Upper lobe of left lung (tissue), 6 donors: Measurements from ENCODE around the gene OR13F1. TPM values are rescaled to one million over a fixed set of nuclear protein-coding genes. Genes with fewer than 3 reads are reported as not detected.

Source experiments
- total RNA-seq, 6 donors: library from RNA; depleted of rRNA in 4 of 6; stranded (reverse); fragments of >200 nt in 4 of 6; gene quantifications; one replicate each; pipeline versions ENCODE4 v1.1.0 to v1.2.1, GENCODE V29; 2016 to 2021
- donor health status: DM: no; HTN: no; CAD: no; lungs with moderate emphysema.
- donor health status: DM: no; HTN: yes; CAD: no; lungs with severe emphysema.

Gene OR13F1
- total RNA-seq, 6 donors from 2014 or later = not detected

Other genes starting within 250 kb of the OR13F1 start
- gene OR13C4, start 22.9 kb downstream of the OR13F1 start, total RNA-seq = not detected
- under 1 TPM in 1 of 6 donors, not detected in 5; 0.59 TPM for gene OR13C3, start 32.6 kb downstream of the OR13F1 start, total RNA-seq
- gene OR13C8, start 64.9 kb downstream of the OR13F1 start, total RNA-seq = not detected
- not detected for gene OR13C5, start 95.2 kb downstream of the OR13F1 start, total RNA-seq
- gene OR13C2, start 101.4 kb downstream of the OR13F1 start, total RNA-seq = not detected
- not detected for gene OR13C9, start 113.9 kb downstream of the OR13F1 start, total RNA-seq
- gene OR13D1, start 190.3 kb downstream of the OR13F1 start, total RNA-seq = not detected
- gene NIPSNAP3A, start 243.4 kb downstream of the OR13F1 start, total RNA-seq = 10 to 100 TPM in 4 of 6 donors, 1 to 10 TPM in 2; 7.8 to 31.5 (median 25.5) TPM